ENCODE measurements around the gene LGALS7B.

- TF ChIP-seq, protein P1, sequence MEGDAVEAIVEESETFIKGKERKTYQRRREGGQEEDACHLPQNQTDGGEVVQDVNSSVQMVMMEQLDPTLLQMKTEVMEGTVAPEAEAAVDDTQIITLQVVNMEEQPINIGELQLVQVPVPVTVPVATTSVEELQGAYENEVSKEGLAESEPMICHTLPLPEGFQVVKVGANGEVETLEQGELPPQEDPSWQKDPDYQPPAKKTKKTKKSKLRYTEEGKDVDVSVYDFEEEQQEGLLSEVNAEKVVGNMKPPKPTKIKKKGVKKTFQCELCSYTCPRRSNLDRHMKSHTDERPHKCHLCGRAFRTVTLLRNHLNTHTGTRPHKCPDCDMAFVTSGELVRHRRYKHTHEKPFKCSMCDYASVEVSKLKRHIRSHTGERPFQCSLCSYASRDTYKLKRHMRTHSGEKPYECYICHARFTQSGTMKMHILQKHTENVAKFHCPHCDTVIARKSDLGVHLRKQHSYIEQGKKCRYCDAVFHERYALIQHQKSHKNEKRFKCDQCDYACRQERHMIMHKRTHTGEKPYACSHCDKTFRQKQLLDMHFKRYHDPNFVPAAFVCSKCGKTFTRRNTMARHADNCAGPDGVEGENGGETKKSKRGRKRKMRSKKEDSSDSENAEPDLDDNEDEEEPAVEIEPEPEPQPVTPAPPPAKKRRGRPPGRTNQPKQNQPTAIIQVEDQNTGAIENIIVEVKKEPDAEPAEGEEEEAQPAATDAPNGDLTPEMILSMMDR (IDR thresholded peaks at IDR 0.05) = no peak
- TF ChIP-seq ZNF263 (CRISPR knock-in tag; IDR thresholded peaks at IDR 0.05; ENCODE audit: low read depth) (no peak), CBFB (CRISPR knock-in tag; IDR thresholded peaks at IDR 0.05; ENCODE audit: low read depth) (no peak), CREB1 (CRISPR knock-in tag; IDR thresholded peaks at IDR 0.05) (no peak), FOXP1 (CRISPR knock-in tag; IDR thresholded peaks at IDR 0.05; ENCODE audit: borderline replicate concordance) (no peak), FOXJ3 (CRISPR knock-in tag; IDR thresholded peaks at IDR 0.05; ENCODE audit: borderline replicate concordance) (no peak), PRDM15 (CRISPR knock-in tag; IDR thresholded peaks at IDR 0.05) (no peak), ZNF138 (CRISPR knock-in tag; conservative IDR thresholded peaks at IDR 0.05) (no peak)
- TF ChIP-seq, protein P2, sequence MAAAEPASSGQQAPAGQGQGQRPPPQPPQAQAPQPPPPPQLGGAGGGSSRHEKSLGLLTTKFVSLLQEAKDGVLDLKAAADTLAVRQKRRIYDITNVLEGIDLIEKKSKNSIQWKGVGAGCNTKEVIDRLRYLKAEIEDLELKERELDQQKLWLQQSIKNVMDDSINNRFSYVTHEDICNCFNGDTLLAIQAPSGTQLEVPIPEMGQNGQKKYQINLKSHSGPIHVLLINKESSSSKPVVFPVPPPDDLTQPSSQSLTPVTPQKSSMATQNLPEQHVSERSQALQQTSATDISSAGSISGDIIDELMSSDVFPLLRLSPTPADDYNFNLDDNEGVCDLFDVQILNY (CRISPR knock-in tag; IDR thresholded peaks at IDR 0.05) = no peak
Observed at GRCh38 chr19:38744874-38745273, 44.1 kb upstream of the LGALS7B start.
